HG03520 (cell line): ENCODE results near the gene CRACR2A.

Source experiments
- ATAC-seq: cut with Tn5 transposase; IDR thresholded peaks from one replicate; pipeline ENCODE4 v1.9.1; 2021; ENCODE audit warnings: mild to moderate bottlenecking, moderate library complexity; ENCODE audit not compliant: unreplicated experiment

The CRACR2A gene

DNA sequence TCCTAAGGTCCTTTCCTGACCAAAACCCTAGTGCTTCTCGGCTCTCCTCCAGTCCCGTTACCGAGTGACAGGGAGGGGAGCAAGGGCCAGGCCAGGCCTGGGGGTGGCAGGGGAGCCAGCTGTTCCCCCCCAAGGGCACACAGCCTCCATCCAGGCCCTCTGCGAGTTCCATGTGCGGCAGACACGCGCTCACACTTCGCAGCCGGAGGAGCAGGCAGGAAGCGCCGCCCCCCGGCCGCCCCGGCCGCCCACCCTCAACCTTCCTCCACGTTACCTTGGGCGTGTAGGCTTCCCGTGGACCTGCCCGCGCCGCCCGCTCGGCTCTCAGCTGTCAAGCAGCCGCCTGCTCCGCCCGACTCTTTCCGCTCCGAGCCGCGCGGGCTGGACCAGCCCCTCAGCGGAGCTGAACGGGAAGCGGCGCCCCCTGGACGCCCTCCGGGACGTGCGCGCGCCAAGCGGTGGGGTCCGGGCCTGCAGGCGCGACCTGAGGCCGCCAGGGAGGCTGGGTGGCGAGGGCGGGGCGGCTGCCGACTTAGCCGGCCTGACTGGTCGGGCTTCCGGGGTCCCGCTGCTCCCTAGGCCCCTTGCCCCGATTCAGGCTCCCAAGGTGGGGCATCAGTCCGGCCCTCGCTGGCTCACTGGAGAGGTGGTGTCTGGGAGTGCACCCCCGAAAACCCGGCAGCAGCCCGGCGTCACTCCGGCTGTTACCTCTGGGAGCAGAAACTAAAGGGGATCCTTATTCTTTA, at the start of gene CRACR2A:
CRACR2A (minus strand) TSS at position 369 of the 746 bp plus-strand sequence. CDS start 56,110 bp downstream, outside the sequence.
- ATAC-seq, result peak; percentile 76

GRCh38 chr12:3797531-3798048, 44.7 kb upstream of the CRACR2A start:
- ATAC-seq, result no peak

DNA sequence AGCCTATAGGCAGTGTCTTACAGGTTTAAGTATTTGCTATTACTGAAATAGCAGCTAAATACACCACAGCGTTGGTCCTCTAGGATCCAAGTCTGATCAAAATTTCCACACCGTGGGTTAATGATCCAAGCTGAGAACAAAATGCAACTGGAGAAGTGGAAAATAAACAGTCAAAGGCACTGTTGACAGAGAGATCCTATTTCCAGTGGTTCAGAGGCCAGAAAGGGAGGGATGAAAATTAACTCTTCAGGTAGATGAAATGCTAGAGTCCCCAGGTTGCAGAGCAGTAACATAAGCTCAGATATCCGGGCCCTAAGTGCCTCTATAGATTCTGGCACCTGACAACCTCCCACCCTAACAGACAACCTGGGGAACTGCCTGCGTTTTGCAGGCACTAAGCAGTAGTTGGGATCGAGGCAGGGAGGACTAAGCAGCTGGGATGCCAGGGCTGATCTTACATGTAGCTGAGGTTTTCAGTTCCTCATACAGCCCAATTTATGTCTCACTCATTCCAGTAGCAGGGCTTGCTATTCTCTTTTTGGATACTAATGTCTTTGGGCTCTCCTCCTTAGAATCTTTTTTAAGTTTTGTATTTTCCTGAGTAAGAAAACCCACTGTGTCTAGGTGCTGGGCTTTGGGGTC, 42.7 kb upstream of the CRACR2A start:
- ATAC-seq, result no peak

DNA sequence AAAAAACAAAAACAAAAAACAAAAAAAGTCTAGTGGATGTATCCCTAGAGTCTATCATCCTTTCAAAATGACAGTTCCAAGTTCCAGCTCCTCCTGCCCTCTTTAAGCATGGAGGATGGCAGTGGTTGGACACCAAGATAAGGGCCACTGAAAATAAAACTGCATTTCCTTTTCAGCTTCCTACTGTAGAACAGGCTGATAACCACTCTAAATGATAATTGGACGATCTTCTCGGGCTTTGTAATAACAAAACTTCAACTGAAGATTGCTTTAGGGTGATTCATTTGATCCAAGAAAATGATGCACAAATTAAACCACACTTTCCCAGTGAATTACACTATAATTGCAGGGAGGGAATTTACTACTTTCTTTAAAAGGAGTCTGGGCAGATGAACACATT, 42.2 kb upstream of the CRACR2A start:
- no peak for ATAC-seq

DNA sequence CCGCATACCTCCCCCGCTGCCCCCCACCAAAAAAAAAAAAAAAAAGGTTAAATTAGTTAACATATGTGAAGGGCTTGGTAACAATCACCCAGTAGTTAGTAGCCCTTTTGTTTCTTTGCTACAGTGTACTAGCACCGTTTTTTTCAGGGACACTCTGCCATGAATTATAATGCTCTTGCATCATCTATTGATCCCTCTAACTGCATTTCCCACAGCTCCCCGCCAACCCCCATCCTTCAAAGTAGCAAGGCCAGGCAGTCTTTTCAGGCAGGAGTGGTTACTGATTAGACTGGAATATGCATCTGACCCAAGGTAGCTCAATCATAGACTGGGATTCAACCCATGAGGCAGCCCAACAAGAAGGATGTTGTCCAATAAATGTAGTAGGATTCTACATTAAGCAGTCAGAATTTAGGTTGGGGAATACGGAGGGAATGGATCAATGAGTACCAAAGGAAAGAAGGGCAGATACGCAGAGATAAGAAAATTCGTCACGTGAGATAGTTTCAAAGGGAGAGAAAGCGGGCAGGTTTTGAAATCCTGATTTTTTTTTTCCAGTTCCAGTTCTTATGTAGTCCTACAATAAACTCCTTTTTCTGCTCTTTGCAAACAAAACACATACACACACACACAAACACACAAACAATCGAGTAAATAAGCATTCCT, 39.8 kb upstream of the CRACR2A start:
- no peak for ATAC-seq

- ATAC-seq, result no peak
Measured at GRCh38 chr12:3791256-3791874, 38.5 kb upstream of the CRACR2A start.

- no peak for ATAC-seq
Measured at GRCh38 chr12:3790642-3791041, 37.7 kb upstream of the CRACR2A start.

GRCh38 chr12:3789838-3790237, 36.9 kb upstream of the CRACR2A start:
- ATAC-seq, result no peak

DNA sequence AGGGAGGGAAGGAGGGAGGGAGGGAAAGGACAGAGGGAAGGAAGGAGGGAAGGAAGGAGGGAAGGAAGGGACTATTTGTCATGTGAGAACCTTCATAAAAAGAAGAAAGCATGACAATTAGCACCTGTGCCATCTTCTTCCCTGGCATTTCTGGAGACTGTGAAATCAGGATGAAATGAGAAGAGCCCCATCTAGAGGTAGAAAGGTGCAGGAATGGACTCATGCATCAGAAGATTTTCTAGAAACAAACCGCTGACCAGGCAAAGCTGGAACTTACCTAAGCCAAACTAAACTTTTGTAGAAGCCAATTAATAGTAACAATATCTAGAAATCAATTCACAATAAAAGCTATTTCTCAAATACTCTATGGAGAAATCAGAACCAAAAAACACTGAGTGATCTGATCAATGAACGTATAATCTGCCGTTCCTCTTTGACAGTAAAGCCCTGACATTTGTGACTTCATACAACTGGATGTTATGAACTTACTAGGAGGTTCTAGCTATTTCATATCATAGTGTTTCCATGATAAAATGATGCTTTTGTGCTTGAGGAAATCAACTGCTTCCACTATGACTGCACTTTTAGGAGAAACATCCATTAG, 24.4 kb upstream of the CRACR2A start:
- ATAC-seq, result no peak

DNA sequence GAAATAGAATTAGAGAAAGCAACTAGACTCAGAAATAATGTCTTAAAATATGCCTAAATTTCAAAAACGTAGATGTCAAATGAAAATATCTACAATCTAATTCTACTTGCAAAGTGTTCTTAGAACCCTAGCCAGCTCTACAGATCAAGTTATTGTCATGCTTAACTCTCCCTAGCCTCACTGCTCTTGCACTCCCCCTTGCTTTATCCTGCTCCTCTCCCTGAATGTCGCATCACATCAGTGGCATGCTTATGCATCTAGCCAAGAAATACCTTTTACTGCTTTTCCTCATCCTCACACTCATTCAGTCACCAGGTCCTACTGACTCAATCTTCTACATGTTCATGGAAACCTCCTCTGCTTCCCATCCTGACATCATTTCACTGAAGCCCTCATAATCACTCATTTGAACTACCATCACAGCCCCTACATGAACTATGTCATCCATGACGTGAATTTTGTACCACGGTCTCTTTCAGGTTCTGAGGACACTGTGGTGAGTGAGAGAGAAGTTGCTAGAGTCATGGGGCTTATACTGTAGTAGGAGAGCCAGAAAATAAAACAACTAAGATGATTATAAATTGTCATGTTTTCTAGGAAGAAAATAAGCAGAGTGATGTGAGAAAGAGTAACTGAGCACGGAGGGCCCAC, 22.6 kb upstream of the CRACR2A start:
- ATAC-seq, result no peak

- no peak for ATAC-seq
Measured at GRCh38 chr12:3772380-3772779, 19.5 kb upstream of the CRACR2A start.

- no peak for ATAC-seq
Measured at GRCh38 chr12:3771853-3772252, 18.9 kb upstream of the CRACR2A start.

DNA sequence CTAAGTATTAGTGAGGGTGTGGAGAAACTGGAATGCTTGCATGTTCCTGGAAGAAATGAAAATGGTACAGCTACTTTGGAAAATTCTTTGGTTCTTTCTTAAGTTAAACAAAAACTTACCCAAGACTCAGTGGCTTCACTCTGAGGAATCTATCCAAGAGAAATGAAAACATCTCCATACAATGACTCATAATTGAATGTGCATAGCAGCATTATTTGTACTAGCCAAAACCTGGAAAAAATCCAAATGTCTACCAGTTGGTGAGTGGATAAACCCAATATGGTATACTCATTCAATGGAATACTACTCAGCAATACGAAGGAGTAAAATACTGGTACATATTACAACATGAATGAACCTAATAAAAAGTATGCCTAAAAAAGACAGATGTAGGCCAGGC, 18.0 kb upstream of the CRACR2A start:
- no peak for ATAC-seq

- no peak for ATAC-seq
Measured at GRCh38 chr12:3768911-3769447, 16.1 kb upstream of the CRACR2A start.

- ATAC-seq, result no peak
Measured at GRCh38 chr12:3761116-3761735, 8.3 kb upstream of the CRACR2A start.

DNA sequence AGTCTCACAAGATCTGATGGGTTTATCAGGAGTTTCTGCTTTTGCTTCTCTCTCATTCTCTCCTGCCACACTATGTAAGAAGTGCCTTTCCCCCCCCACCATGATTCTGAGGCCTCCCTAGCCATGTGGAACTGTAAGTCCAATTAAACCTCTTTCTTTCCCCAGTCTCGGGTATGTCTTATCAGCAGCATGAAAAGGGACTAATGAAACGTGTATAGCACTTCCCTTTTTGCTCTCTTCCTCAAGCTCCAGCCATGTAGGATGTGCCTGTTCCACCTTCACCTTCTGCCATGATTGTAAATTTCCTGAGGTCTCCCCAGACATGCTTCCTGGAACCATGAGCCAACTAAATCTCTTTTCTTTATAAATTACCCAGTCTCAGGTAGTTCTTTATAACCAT, 7.0 kb upstream of the CRACR2A start:
- no peak for ATAC-seq

- ATAC-seq, result no peak
Measured at GRCh38 chr12:3757261-3757660, 4.4 kb upstream of the CRACR2A start.

GRCh38 chr12:3755898-3756297, 3.0 kb upstream of the CRACR2A start:
- no peak for ATAC-seq

GRCh38 chr12:3753544-3754284, 805 bp upstream of the CRACR2A start:
- ATAC-seq, result no peak
